NT2/D1 (cell line): ENCODE measurements around the gene NTN1.

Experiments used
- YY1 ChIP-seq: IDR thresholded peaks from 2 replicates; pipeline ENCODE4 v1.6.1; 2011; ENCODE audit not compliant: insufficient read length, insufficient read depth
- ZNF274 ChIP-seq: IDR thresholded peaks from 2 replicates; pipeline ENCODE4 v1.6.1; 2011; ENCODE audit warnings: mild to moderate bottlenecking, low read depth, low read length

DNA sequence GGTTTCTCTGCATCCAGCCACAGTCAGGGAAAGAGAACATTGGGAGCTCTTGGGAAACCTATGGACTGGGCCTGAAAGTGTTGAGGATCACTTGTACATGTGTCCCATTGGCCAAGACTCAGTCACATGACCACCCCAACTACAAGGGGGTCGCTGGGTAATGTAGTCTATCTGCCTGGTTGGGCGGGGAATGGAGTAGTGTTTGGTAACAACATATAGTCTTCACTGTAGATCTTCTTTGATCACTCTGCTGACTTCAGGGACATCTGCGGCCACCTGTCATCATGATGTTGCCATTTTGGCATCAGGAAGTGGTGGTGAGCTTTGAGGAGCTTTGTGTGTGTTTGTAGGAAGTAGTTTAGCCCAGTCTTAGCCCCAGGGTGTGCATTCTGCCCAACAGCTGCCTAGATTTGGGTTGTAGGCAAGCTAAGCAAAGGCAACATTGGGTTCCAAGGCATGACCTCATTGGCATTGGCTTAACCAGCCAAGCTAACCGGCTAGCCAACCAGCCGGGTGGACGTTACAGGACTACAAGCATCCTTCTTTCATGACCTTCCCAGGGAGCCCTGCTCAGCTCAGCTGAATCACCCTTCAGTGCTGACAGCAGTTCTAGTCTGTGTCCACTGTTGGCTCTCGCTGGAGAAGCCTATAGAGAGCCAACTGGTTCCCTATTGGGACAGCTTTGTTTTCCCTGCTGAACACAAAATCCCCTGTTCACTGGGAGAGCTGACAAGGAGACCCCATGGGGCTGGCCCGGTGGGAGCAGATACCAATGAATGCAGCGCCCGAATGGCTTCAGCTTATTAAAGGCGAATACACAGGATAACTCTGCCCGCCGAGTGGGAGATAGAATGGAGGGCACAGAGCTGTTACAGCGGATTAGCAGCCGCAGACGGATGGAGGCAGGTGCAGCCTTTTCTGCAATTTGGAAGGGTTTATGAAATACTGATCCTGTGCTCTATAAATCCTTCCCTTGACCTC, 178.6 kb downstream of the NTN1 start:
- TF ChIP-seq ZNF274 (no peak), YY1 (no peak)
